Cerebellar cortex (tissue), 1 donor: ENCODE measurements around the gene MT1E.
"Not testable (repeated sequence)": the region's sequence is repeated elsewhere in the genome, so short reads cannot be mapped to it uniquely, and the experiment has no call there.

Source experiments
- DNase-seq: peaks from one replicate; pipeline ENCODE4 v3.0.0-alpha.2; 2015; ENCODE audit warnings: low spot score

MT1E gene

DNA sequence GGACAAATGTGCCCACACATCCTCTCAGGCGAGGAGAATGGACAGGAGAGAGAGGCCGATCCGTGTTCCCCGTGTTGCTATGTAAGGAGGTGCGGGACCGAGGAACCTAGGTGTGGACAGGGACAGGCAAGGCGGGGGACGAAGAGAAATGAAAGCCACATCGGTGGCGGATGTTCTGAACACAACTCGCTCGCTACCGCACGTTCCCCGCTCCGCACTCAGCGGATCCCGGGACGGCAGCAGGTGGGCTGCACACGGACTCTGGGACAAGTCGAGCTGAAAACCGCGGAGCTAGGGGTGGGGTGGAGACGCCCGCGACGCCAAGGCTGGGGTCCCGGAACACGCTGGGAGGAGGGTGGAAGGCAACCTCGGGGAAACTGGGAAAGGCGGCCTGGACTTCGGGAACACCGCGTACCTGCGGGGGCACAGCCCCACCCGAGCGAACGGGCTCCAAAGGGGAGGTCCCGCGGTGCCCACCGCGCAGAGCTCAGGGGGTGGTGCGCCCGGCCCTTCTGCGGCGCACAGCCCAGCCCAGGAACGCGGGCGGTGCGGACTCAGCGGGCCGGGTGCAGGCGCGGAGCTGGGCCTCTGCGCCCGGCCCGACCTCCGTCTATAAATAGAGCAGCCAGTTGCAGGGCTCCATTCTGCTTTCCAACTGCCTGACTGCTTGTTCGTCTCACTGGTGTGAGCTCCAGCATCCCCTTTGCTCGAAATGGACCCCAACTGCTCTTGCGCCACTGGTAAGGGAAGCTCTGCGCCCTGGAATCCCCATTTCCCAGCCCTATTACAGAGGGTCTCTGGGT lies at the start of gene MT1E:
Gene MT1E (plus strand): TSS at position 642 of the 803 bp plus-strand sequence. CDS start 71 bp downstream, at position 713.
- DNase-seq = peak; percentile 67

DNA sequence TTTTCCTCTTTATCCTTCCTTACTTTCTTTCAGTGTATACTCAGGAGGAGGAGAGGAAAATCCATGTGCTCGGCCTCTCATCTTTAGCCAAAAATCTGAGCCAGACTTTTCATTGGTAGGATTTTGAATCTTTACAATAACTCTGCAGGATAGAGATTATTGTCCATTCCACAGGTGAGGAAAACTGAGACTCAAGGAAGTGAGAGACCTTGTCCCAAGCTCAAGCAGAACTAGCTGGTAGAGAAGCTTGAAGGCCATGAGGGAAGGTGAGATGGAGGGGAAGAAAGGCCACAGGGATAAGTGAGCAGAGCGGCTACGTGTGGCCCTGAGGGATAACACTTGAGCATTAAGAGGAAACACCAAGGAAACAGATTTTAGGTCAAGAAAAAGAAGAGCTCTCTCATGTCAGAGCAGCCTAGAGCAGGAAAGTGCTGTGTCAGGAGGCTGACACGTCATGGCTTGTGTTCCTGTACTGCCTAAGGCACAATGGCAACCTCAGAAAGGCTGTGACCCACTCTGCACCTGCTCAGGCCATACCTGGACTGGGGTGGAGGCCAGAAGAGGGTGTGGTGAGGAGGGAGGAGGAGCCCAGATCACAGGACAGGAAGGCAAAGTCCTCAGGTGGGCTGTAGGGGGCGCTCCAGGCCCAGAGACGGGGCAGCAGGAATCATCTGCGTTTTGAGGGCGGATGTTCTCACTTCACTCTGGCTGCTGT lies 48.8 kb upstream of the MT1E start:
- DNase-seq = peak; percentile 36

DNA sequence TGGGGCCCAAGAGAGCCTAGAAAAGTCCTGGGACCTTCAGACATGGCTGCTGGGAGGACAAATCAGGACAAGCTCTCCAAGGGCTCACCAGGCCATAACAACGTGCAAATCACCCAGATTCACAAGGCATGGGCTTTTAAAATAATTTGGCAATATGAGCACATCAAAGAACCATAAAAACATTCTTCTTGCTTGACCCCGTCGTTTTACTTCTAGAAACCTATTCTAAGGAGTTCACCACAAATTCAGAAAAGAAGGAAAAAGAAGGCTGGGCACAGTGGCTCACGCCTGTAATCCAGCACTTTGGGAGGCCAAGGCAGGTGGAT lies 48.3 kb upstream of the MT1E start:
- no peak for DNase-seq

DNA sequence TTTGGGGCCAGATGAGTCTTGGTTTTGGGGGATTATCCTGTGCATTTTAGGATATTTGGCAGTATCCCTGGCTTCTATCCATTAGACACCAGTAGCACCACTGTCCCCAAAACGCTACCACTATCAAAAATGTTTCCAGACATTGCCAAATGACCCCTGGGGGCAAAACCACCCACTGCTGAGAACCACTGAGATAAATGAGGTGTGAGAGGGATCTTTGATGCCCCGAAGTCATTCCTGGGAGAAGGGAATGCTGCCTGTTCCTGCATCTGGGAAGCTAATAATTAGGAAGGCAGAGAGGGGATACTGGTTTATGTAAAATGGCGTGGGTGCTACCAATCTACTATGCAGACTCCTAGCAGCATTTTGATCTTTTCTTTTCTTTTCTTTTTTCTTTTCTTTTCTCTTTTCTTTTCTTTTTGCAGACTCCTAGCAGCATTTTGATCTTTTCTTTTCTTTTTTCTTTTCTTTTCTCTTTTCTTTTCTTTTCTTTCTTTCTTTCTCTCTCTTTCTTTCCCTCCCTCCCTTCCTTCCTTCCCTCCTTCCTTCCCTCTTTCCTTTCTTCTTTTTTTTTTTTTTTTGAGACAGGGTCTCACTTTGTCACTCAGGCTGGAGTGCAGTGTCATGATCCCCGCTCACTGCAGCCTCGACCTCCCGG lies 45.1 kb upstream of the MT1E start:
- no peak for DNase-seq

DNA sequence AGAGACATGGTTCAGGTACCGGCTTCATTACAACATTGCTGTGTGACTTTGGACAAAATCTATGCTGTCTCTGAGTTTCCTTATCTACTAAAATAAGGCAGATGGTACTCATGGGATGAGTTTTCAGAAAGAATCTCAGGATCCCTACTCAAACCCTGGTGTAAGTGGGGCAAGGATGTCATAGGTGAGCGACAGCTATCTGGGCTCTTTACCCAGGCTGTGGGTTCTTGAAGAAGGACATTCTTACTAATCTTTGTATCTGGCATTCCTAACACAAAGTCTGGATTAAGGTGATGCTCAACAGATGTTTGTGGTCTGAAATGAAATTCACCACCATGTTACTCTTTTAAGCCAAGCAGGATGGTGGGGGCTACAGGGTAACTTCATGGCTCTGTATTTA lies 42.7 kb upstream of the MT1E start:
- DNase-seq = not testable (repeated sequence)

DNA sequence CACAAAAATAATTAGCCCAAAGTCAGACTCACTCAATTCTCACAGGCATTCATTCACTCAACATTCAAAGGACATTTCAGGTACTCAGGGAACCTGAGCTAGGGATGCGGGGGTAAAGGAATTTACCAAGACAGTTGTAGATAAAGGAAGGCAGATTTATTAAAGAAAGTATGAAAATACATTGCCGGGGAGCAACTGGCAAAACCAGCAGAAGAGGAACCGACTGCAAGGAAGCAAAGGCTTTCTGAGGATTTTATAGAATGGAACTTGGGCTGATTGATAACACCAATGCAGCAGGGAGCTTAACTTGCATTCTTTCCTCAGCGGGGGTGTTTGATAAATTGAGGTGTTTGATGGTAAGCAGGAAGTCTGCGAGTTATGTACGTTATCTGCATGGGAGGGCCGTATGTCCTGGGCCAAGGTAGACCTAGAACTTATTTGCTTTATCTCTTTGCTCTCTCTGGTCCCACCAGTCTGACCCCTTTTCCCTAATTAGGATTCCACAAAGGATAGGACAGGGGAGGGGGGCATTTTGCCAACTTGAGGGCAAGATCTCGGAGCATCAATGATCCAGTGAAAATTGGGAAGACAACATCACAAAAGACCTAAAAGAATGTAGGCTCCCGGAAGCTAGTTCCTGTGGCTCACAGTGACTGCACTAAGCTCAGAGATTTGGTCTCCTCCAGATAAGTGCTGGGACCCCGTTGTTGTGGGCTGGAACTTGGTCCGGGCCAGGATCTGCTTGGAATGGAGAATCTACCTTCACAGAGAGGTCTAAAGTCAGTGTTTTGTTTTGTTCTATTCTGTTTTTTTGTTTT lies 42.0 kb upstream of the MT1E start:
- DNase-seq = no peak

DNA sequence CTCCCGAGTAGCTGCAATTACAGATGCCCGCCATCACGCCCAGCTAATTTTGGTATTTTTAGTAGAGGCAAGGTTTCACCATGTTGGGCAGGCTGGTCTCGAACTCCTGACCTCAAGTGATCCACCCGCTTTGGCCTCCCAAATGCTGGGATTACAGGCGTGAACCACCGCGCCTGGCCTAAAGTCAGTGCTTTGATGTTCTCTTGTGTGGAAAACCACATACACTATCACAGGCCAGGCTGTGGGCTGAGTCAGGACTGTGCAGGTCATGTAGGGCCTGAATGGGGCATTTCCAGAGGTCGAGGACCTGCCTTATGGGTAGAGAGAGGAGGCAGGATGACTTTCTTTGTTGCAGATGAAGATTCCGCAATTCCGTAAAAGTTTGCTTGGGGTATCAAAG lies 41.3 kb upstream of the MT1E start:
- DNase-seq = no peak

DNA sequence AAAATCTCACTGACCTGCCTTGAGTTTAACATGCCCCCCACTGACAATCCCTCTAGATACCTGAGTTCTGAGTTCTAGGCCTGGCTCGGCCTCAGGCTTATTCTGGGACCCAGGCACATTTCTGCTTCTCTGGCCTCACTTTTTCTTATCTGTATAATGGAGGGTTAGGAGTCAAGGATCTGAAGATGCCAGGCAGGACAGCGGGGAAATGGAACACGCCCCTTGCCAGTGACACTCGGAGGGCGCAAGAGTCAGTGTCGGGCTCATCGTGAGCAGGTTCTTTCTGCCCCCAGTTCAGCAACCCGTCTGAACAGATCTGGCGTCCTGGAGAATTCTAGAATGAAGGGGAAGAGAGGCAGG lies 36.8 kb upstream of the MT1E start:
- no peak for DNase-seq

DNA sequence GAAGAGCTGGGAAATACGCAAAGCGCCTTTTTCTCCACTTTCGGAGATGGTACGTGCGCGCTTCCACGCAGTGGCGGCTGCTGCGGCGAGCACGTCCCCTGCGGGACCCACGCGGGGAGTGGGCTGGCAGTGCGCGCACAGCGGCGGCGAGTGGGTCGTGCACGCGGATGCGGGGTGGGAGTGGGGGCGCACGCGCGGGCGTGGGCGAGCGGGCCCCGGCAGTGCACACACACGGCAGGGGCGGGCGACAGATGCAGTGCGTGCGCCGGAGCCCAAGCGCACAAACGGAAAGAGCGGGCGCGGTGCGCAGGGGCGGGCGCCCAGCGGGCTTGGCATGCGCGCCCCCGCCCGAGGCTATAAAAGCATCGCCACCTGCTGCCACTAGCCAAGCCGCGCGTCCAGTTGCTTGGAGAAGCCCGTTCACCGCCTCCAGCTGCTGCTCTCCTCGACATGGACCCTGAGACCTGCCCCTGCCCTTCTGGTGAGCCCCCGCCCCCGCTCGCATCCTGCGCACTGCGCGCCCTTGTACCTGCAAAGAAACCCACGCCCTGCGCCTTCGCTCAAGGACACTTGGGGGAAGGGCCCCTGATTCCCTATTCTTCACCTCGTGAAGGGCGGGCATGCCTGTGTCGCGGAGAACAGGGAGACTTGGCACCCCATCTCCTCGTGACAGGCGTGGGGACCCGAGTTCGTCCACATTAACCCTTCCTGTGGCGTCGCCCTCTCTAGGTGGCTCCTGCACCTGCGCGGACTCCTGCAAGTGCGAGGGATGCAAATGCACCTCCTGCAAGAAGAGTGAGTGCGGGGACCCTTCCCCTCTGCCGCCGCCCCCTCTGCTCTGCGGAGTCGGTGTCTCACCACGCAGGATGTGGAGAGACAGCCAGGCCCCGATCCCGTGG lies 36.2 kb upstream of the MT1E start, which contains the start of gene MT3:
Gene MT3 (plus strand): TSS at position 388 of the 899 bp plus-strand sequence. CDS start 63 bp downstream, at position 451.
- peak; percentile 72 for DNase-seq

DNA sequence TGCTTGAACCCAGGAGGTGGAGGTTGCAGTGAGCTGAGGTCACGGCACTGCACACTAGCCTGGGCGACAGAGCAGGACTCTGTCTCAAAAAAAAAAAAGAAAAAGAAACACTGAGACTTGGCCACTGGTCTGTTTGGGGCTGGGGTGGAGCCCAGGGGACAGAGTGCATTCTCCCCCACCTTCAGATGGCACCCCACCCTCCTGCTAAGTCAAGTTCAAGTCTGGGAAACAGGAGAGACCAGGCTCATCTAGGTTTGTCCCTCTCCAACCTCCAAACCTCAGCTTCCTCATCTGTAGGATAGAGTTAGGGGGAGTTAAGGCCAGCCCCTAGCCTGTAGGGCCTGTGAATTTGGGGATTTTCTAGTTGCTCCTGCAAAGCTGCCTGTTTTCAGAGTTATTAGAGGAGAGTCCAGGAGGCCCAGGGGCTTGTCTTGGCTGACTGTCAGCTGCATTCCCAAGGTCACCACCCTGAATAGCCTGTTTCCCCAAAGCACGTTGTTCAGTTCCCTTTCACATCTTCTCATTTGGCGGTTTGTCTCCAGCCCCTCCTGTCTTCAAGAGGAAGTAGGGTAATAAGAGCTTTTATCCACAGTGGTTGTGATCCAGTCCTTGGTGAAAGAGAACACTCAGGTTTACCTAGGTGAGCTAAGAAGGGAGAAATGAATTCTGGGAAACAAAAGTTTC lies 34.1 kb upstream of the MT1E start:
- no peak for DNase-seq

DNA sequence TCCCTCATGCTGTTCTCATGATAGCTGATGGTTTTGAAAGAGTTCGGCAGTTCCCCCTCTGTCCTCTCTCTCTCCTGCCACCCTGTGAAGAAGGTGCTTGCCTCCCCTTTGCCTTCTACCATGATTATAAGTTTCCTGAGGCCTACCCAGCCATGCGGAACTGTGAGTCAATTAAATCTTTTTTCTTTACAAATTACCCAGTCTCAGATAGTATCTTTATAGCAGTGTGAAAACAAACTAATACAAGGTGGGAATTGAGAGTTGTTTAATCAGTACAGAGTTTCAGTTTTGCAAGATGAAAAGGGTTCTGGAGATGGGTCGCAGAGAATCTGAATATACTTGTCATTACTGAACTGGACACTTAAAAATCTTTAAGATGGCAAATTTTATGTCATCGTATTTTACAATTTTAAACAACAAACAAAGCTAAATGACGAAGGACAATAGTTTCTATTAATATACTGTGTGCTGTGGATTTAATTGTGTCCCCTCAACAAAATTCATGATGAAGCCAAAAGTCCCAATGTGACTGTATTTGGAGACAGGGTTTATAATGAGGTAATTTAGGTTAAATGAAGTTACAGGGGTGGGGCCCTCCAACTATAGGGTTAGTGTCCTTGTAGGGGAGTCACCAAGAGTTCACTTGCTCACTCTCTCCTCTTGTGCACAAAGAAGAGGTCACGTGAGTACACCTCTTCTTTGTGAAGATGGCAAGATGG lies 31.8 kb upstream of the MT1E start:
- DNase-seq = no peak

DNA sequence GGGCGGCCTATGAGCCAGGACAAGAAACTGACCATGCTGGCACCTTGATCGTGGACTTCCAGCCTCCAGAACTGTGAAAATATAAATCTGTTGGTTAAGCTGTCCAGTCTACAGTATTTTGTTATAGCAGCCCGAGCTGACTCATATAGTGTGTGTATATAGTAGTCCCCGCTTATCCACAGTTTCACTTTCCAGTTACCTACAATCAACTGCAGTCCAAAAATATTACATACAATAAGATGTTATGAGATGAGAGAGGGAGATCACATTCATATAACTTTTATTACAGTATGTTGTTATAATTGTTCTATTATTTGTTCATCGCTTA lies 31.3 kb upstream of the MT1E start:
- no peak for DNase-seq

DNA sequence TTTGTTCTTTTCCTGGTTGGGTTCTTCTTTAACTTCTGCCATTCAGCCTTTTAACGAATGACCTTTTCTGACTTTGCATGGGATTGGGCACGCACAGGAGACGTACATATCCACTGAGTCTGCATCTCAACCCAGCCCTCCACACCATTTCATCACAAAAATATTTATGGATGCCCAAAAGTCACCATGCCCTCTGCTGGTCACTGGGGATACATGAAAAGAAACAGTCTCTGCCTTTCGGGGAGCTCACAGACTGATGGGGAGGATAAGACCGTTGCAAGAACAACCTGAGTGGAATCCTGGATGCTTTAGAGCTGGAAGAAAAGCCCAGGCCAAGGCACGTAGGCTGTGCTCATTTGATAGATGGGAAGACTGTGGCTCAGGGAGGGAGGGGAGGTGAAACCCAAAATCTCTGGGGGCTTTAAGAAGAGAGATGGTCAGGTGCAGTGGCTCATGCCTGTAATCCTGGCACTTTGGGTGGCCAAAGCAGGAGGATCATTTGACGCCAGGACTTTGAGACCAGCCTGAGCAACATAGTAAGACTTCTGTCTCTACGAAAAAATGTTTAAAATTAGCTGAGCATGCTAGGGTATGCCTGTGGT lies 25.1 kb upstream of the MT1E start:
- DNase-seq = peak; percentile 88

DNA sequence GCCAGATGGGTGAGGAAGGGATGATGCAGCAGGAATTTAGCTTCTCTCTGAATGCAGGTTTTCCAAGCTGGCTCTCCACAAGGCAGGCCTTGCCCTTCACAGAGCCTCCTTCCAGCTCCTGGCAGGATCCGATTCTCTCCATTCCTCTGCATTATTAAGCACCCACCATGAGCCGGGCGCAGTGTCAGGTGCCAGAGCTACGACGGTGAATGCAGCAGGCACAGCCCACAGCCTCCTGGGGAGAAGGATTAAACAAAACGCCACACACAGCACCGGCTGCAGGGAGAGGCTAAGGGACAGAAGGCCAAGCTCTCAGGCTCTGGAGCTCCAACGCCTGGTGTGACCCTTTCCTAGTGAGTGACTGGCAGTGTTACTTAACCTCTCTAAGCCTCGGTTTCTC lies 24.3 kb upstream of the MT1E start:
- DNase-seq = peak; percentile 54

DNA sequence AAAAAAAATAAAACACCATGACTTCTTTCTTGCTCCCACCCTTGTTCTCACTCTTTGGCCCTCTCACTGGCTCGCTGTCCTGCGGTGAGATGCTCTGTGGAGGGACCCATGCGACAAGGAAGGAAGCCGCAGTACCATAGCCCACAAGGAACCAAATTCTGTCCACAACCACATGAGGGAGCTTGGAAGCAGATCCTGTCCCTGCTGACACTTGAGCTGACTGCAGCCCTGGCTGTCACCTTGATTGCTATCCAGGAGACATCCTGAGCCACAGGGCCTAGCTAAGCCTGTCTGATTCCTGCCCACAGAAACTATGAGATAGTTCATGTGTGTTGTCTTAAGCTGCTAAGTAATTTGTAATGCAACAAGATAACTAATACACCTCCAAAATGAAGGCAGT lies 22.0 kb upstream of the MT1E start:
- peak; percentile 60 for DNase-seq

DNA sequence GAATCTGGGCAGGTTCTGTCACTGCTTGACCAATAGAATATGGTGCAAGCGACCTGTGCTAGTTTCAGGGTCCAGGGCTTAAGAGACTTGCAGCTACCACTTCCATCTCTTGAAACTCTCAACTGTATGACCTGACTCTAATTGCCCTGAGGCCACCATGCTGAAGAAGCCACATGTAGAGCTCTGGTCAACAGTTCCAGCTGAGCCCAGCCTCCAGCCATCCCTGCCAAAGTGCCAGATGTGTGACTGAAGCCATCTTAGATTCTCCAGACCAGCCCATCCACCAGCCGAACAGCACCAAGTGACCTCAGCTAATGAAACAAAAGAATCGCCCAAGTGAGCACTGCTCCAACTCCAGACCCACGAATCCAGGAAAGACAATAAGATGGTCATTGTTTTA lies 20.6 kb upstream of the MT1E start:
- DNase-seq = no peak

DNA sequence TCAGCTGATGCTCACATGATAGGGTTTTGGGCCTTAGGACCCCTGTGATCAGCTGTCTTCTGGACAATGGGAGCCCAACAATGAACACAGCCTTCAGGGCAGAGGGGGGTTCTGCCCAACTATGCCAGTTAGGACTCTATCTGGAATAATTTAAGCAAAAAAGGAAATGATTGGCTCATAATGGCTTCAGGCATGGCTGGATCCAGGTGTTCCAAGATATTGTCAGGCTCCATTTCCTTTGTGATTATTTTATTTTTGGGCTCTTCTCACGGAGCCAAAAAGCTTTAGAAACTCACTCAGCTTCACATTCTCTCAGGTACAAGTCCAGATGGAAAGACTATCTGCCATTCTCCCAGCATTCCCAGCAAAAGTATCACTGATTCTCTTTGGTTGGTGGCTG lies 20.1 kb upstream of the MT1E start:
- no peak for DNase-seq

DNA sequence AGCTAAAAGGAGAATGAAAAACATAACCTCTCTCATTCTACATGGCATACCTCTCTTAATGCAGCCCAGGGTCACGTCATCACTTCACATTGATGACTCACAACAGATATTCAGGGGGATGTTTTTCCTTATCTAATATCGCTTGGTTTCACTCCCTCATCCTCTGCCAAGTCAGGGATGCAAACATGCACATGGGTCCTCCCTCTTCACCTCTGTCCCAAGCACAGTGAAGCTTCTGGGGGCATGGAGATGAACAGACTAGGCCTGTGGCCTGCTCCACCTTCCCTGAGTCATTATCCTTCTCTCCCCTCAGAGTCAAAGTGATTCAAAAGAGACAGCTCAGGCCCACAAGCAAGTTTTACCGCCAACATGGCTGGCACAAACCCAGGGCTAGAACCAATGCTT lies 19.5 kb upstream of the MT1E start:
- DNase-seq = no peak

DNA sequence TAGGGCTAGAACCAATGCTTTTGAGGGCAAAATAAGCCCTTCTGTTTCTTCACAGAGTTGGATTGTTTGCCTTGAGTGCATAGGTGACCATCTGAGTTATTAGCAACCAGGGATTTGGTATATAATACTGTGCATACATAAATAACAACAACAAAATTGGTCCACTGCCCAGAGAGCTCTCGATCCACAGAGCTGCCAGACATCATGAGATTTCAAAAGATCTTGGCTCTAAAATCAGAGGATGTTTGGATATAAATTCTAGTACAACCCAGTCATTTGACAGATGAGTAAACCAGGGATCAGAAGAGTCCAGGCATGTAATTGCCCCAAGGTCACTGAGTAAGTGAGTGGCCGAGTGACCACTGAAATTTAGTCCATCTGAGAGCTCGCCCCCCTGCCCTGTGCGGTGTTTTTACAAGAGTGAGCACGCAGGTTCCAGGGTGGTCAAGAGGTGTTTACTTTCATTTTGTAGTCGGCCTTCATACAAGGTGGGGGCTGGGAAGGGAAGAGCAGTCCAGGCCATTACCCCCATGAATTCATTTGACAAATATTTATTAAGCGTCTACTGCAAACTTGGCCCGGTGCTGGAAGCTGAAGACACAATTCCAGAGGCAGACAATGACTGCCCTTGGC lies 19.0 kb upstream of the MT1E start:
- DNase-seq = no peak
